HG02973 (cell line): Measurements from ENCODE around the gene PHYH.
"Not testable (repeated sequence)": the region's sequence is repeated elsewhere in the genome, so short reads cannot be mapped to it uniquely, and the experiment has no call there.

Experiments used
- ATAC-seq: cut with Tn5 transposase; IDR thresholded peaks from one replicate; pipeline ENCODE4 v1.9.1; 2021; ENCODE audit warnings: moderate library complexity; ENCODE audit not compliant: unreplicated experiment

The PHYH gene

DNA sequence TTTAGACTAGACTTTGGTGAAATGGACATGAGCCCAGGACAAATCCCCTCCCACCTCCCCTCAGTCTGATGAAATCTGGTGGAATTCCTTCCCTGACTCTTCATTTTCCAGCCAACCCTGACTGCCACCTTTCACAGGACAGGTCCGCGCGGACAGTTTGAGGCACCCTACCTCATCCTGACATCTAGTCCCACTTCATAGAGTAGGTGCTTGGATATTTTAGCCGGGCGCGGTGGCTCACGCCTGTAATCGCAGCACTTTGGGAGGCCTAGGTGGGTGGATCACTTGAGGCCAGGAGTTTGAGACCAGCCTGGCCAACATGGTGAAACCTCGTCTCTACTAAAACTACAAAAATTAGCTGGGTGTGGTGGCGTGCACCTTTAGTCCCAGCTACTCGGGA, 23.7 kb downstream of the PHYH start:
- not testable (repeated sequence) for ATAC-seq

GRCh38 chr10:13272164-13272571, 27.7 kb downstream of the PHYH start:
- ATAC-seq, result no peak

DNA sequence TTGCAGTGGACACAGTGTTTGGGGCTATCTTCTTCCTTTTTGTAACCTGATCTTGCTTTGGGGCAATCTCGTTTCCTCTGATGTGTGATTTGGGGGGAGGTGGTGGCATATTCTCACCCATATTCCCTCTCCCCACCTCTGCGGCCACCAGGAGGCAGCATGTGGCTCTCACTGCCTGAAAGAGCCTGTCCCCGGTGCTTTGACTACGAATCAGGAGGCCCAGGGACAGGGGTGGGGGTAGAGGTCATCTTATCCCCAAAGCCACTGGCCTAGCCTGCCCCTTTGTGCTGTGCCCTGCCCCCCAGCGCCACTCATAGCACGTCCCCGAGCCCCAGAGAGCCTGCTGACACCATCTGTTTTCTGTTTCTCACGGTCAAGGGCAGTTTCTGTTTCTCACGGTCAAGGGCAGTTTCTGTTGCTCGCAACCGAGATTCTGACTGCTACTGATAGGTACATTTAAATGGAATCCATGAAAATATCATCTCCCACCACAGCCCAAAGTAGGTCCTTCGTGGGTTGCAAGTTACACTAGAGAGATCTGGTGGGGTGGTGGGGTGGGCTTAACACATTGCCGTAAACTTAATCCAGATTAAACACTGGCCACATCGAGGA, 28.2 kb downstream of the PHYH start:
- no peak for ATAC-seq

DNA sequence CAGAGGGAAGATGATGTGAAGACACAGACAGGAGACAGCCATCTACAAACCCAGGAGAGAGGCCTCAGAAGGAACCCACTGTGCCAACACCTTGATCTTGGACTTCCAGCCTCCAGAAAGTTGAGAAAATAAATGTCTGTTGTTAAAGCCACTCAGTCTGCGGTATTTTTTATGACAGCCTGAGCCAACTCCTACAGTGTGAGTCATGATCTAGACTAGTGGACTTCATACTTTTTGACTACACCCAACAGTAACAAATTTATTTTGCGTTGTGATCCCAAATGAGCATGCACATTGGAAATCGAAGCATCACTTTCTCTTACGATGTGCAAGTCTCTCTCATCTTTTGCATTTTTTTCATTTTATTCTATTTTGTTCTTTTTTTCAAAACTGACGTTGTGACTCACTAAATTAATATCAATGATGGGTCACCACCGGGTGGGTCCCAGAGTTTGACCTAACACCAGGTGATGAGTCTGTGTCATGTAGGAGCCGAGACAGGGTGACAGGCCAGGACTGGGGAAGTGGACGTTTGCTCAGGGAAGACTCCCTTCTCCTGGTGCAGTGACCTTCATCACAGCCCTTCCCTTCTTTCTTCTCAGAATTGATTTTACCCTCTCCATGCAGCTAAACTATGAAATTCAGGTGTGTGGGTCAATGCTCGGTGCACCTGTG, 28.9 kb downstream of the PHYH start:
- ATAC-seq, result no peak

GRCh38 chr10:13268841-13269240, 31.0 kb downstream of the PHYH start:
- no peak for ATAC-seq

DNA sequence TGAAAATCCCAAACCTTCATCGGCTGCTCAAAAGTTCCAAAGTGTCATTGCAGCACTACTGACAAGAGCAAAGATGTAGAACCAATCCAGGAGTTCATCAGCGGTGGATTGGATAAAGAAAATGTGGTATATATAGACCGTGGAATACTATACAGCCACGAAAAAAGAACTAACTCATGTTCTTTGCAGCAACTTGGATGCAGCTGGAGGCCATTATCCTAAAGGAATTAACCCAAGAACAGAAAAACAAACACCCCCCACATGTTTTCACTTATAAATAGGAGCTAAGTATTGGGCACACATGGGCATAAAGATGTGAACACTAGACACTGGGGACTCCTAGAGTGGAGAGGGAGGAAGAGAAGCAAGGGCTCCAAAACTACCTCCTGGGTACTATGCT, 31.6 kb downstream of the PHYH start:
- no peak for ATAC-seq

GRCh38 chr10:13263591-13263990, 36.3 kb downstream of the PHYH start:
- no peak for ATAC-seq

GRCh38 chr10:13262433-13262832, 37.4 kb downstream of the PHYH start:
- ATAC-seq, result no peak

GRCh38 chr10:13257621-13258140, 42.2 kb downstream of the PHYH start:
- no peak for ATAC-seq

GRCh38 chr10:13256627-13257026, 43.2 kb downstream of the PHYH start:
- no peak for ATAC-seq

- ATAC-seq, result no peak
Observed at GRCh38 chr10:13253726-13254125, 46.1 kb downstream of the PHYH start.

GRCh38 chr10:13247784-13248183, 52.1 kb downstream of the PHYH start:
- no peak for ATAC-seq

- no peak for ATAC-seq
Observed at GRCh38 chr10:13247246-13247645, 52.6 kb downstream of the PHYH start.

DNA sequence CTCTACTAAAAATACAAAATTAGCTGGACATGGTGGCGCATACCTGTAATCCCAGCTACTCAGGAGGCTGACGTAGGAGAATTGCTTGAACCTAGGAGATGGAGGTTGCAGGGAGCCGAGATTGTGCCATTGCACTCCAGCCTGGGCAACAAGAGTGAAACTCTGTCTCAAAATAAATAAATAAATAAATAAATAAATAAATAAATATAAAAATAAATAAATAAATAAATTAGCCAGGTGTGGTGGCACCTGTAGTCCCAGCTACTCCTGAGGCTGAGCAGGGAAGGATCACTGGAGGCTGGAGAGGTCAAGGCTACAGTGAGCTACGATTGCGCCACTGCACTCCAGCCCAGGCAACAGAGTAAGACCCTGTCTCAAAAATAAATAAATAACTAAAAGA, 57.6 kb downstream of the PHYH start:
- not testable (repeated sequence) for ATAC-seq

- no peak for ATAC-seq
Observed at GRCh38 chr10:13241613-13242012, 58.3 kb downstream of the PHYH start.

DNA sequence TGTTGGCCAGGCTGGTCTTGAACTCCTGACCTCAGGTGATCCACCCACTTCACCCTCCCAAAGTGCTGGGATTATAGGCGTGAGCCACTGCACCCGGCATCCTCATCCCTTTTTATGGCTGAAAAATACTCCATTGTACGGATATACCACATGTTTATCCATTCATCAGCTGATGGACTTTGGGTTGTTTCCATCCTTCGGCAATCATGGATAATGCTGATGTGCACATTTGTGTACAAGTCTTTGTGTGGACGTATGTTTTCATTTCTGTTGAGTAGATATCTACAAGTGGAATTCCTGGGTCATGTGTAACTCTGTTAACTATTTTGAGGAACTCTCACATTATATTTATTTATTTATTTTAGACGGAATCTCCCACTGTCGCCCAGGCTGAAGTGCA, 59.9 kb downstream of the PHYH start:
- ATAC-seq, result no peak

DNA sequence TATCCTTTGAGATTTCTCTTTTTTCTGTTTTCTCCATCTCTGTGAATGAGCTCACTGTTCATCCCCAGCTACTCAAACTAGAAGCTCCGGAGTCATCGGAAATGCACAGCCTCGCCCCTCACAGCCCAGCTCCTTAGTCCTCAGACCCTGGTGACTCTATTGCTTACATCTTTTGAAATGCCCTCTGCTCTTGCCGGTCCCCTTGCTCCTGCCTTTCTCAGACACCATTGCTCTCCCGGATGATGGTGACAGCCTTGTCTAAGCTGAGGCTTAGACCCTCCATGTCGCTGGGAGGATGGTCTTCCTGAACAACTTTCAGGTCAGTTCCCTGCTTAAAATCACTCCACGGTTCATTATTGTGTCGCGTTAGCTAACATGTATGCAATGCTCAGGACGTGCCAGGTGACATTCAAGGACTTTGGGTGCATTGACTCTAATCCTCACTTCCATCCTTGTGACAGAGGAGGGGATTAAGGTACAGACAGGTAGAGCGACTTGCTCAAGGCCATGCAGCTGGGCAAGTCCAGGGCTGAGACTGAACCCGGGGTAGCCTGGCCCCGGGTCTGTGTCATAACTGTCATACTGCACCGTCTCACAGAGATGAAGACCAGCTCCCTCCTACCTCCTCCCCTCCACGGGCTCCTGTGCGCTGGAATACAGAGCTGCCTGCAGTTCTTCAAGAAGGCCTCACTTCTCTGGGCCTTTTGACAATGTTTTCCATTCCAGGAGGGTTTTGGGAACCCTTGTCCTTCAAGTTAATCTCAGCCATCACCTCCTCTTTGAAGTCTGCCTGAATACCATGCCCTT, 61.4 kb downstream of the PHYH start:
- ATAC-seq, result no peak

GRCh38 chr10:13236638-13237037, 63.2 kb downstream of the PHYH start:
- ATAC-seq, result no peak

DNA sequence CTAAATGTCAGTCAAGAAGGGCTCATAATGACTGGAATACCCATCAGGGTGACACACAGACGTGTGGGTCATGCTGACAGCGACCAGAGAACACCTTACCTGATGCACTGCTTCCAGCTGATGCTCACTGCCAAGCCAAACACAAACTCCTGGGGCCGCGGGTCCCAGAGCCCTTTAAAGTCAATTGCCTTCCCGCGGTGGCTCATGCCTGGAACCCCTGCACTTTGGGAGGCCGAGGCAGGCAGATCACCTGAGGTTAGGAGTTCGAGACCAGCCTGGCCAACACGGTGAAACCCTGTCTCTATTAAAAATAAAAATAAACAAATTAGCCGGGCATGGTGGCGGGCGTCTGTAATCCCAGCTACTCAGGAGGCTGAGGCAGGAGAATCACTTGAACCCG, 65.1 kb downstream of the PHYH start:
- not testable (repeated sequence) for ATAC-seq

- no peak for ATAC-seq
Observed at GRCh38 chr10:13234172-13234571, 65.7 kb downstream of the PHYH start, which contains the start of gene UCMA. Gene UCMA (minus strand): TSS chr10:13234374. CDS start chr10:13234258, 116 bp downstream.

GRCh38 chr10:13233358-13233757, 66.5 kb downstream of the PHYH start:
- no peak for ATAC-seq

DNA sequence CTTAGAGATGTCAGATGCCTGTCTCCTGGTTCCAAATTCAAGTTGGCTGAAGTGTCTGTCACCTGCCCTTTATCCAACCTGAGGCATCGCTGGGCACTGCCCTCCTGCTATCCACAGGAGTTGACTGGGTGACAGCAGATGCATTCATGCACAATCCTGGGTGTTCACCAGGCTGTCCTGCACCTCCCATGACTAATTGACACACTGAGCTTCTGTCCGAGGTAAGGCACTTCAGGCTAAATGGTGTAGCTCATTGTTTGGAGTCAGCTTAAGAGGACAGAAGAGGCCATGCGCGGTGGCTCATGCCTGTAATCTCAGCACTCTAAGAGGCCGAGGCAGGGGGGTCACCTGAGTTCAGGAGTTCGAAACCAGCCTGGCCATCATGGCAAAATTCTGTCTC, 68.1 kb downstream of the PHYH start:
- ATAC-seq, result no peak
